OCI-LY7 (cell line): Measurements from ENCODE around the gene USP6NL. TPM values are rescaled to one million over a fixed set of nuclear protein-coding genes. Genes with fewer than 3 reads are reported as not detected.

Source experiments
- BruUV-seq: library from RNA; stranded (reverse); fragments of 400-500 nt; replicated peaks from 2 replicates; lab custom pipeline; 2021; lab: Mats Ljungman, UMichigan
- CTCF ChIA-PET: fragments of 300-600 bp; sonication (Branson Sonifier 250); formaldehyde crosslinking; loops from one replicate; lab custom pipeline; 2022; ENCODE audit warnings: antibody characterized with exemption; ENCODE audit not compliant: unreplicated experiment; lab: Charles Lee
- POLR2A ChIA-PET: fragments of 300-600 bp; sonication (Branson Sonifier 250); formaldehyde crosslinking; loops from one replicate; lab custom pipeline; 2022; ENCODE audit warnings: antibody characterized with exemption; lab: Charles Lee
- DNase-seq: peaks from one replicate; pipeline ENCODE4 v3.0.0-alpha.2; 2015; ENCODE audit warnings: low spot score
- H2AFZ ChIP-seq: fragments of 200-600 bp; sonication (generic), shearing (Covaris generic); 2 replicates; pipeline ENCODE4 v1.6.1; 2014; ENCODE audit warnings: mild to moderate bottlenecking, antibody characterized with exemption, low read length, moderate library complexity
- H3K27ac ChIP-seq: fragments of 200-600 bp; sonication (generic); 2 replicates; pipeline ENCODE4 v1.5.1; 2014; ENCODE audit warnings: mixed run types, low read depth, mild to moderate bottlenecking, moderate library complexity, low read length, inconsistent platforms; ENCODE audit not compliant: poor library complexity, severe bottlenecking
- H3K36me3 ChIP-seq: fragments of 200-600 bp; sonication (generic); 2 replicates; pipeline ENCODE4 v1.6.1; 2014; ENCODE audit warnings: mild to moderate bottlenecking, antibody characterized with exemption, low read length, moderate library complexity, mixed read lengths; ENCODE audit not compliant: insufficient read depth
- H3K4me1 ChIP-seq: fragments of 200-600 bp; sonication (generic); 2 replicates; pipeline ENCODE4 v1.5.1; 2014; ENCODE audit warnings: mild to moderate bottlenecking, low read length; ENCODE audit not compliant: insufficient read depth, poor library complexity, severe bottlenecking
- H3K4me2 ChIP-seq: fragments of 200-600 bp; sonication (generic); 2 replicates; pipeline ENCODE4 v1.6.1; 2014; ENCODE audit warnings: mild to moderate bottlenecking, low read length
- H3K4me3 ChIP-seq: fragments of 200-600 bp; sonication (generic); 2 replicates; pipeline ENCODE4 v1.5.1; 2014; ENCODE audit warnings: mild to moderate bottlenecking, low read depth, low read length; ENCODE audit not compliant: poor library complexity, severe bottlenecking
- H3K79me2 ChIP-seq: fragments of 200-600 bp; sonication (generic); 2 replicates; pipeline ENCODE4 v1.6.1; 2016; ENCODE audit warnings: low read depth, mild to moderate bottlenecking, low read length, moderate library complexity, mixed read lengths; ENCODE audit not compliant: insufficient read depth
- H3K9me2 ChIP-seq: fragments of 200-600 bp; sonication (generic); 2 replicates; pipeline ENCODE4 v1.6.1; 2016; ENCODE audit warnings: mild to moderate bottlenecking, low read length, mixed read lengths; ENCODE audit not compliant: insufficient read depth
- H3K9me3 ChIP-seq: fragments of 200-600 bp; sonication (generic); 2 replicates; pipeline ENCODE4 v1.6.1; 2014; ENCODE audit warnings: mild to moderate bottlenecking, mixed run types, low read length, mixed read lengths
- H4K20me1 ChIP-seq: fragments of 200-600 bp; sonication (generic); 2 replicates; pipeline ENCODE4 v1.6.1; 2014; ENCODE audit warnings: mild to moderate bottlenecking, antibody characterized with exemption, low read length, moderate library complexity, mixed read lengths; ENCODE audit not compliant: insufficient read depth
- CTCF ChIP-seq: fragments of 200-600 bp; sonication (generic); conservative IDR thresholded peaks from 2 replicates; pipeline ENCODE4 v1.5.1; 2014; ENCODE audit warnings: mild to moderate bottlenecking, antibody characterized with exemption, low read length, moderate library complexity, mixed read lengths
- EZH2phosphoT487 ChIP-seq: fragments of 200-600 bp; sonication (generic); IDR thresholded peaks from 2 replicates; pipeline ENCODE4 v1.6.1; 2018; ENCODE audit warnings: low read depth, borderline replicate concordance, mild to moderate bottlenecking, mixed run types, antibody characterized with exemption, low read length, moderate library complexity, mixed read lengths
- intact Hi-C: fragments of 100-400 bp; cut with micrococcal nuclease; formaldehyde crosslinking; loops from one replicate; pipeline ENCODE4 v1.10.0; 2022; ENCODE audit not compliant: unreplicated experiment
- total RNA-seq, 2 experiments: library from RNA; depleted of rRNA in 1 of 2; stranded (reverse); fragments of >200 nt in 1 of 2; shearing (Covaris generic) in 1 of 2; gene quantifications; 2 replicates each; pipeline ENCODE4 v1.2.3, GENCODE V29; 2014 to 2022

The USP6NL gene
- total RNA-seq, 2 experiments from 2014 or later = 41.7 to 59.7 TPM

GRCh38 chr10:11479300-11479699, 132.2 kb downstream of the USP6NL start:
- H4K20me1 ChIP-seq = no peaks in the 10 kb centered on the region
- no TSS peak for BruUV-seq
- ChIA-PET POLR2A (interaction anchor here (0.8 to 1.2 kb wide), 2 partner anchors 23 to 78 kb away, joined by 3 to 4 read pairs; no protein-coding TSS in a partner anchor), CTCF (no interaction called here)
- TF ChIP-seq CTCF = no peak
- no peak for TF ChIP-seq EZH2phosphoT487
- H3K9me2 ChIP-seq = no peaks in the 10 kb centered on the region
- no peak overlapping the region for H3K4me2 ChIP-seq
- H3K9me3 ChIP-seq = no peaks in the 10 kb centered on the region
- H3K79me2 ChIP-seq = no peaks in the 10 kb centered on the region
- no peak overlapping the region for H3K27ac ChIP-seq
- intact Hi-C loops = no loop called here
- H2AFZ ChIP-seq = no peak overlapping the region
- H3K36me3 ChIP-seq = peaks cover 83% of the 10 kb centered on the region
- H3K4me3 ChIP-seq = no peak overlapping the region
- H3K4me1 ChIP-seq = peaks cover 6% of the 10 kb centered on the region
- DNase-seq = no peak

- no TSS peak for BruUV-seq
- intact Hi-C loops = no loop called here
- no peaks in the 10 kb centered on the region for H3K9me2 ChIP-seq
- H3K9me3 ChIP-seq = no peaks in the 10 kb centered on the region
- DNase-seq = no peak
- peaks cover 83% of the 10 kb centered on the region for H3K36me3 ChIP-seq
- no peaks in the 10 kb centered on the region for H4K20me1 ChIP-seq
- TF ChIP-seq CTCF (no peak), EZH2phosphoT487 (no peak)
- no peak overlapping the region for H3K4me3 ChIP-seq
- POLR2A ChIA-PET = interaction anchor here (0.6 to 1.2 kb wide), 3 partner anchors 23 to 78 kb away, joined by 3 to 4 read pairs (median 4); no protein-coding TSS in a partner anchor
- CTCF ChIA-PET = no interaction called here
- H3K79me2 ChIP-seq = no peaks in the 10 kb centered on the region
- peaks cover 5% of the 10 kb centered on the region for H3K4me1 ChIP-seq
- H3K27ac ChIP-seq = no peak overlapping the region
- H3K4me2 ChIP-seq = no peak overlapping the region
- no peak overlapping the region for H2AFZ ChIP-seq
Observed at GRCh38 chr10:11478807-11479206, 132.6 kb downstream of the USP6NL start.

- ChIA-PET POLR2A (interaction anchor here (0.6 to 0.7 kb wide), 2 partner anchors 21 to 181 kb away, joined by 3 to 4 read pairs; no protein-coding TSS in a partner anchor), CTCF (no interaction called here)
- Histone ChIP-seq H3K9me3 (no peaks in the 10 kb centered on the region), H3K9me2 (no peaks in the 10 kb centered on the region), H3K4me1 (no peaks in the 10 kb centered on the region), H2AFZ (no peak overlapping the region), H3K79me2 (no peaks in the 10 kb centered on the region), H3K27ac (no peak overlapping the region), H3K36me3 (peaks cover 76% of the 10 kb centered on the region), H3K4me2 (no peak overlapping the region), H4K20me1 (no peaks in the 10 kb centered on the region), H3K4me3 (no peak overlapping the region)
- intact Hi-C loops = no loop called here
- BruUV-seq = no TSS peak
- DNase-seq = no peak
- TF ChIP-seq CTCF (no peak), EZH2phosphoT487 (no peak)
Observed at GRCh38 chr10:11475831-11476434, 135.5 kb downstream of the USP6NL start.
